Measurements from ENCODE around the gene SEL1L2. TPM values are rescaled to one million over a fixed set of nuclear protein-coding genes. Genes with fewer than 3 reads are reported as not detected.

Gene SEL1L2
- total and polyA plus RNA-seq, 10 donors, result 0.22 TPM; not detected in 9

DNA sequence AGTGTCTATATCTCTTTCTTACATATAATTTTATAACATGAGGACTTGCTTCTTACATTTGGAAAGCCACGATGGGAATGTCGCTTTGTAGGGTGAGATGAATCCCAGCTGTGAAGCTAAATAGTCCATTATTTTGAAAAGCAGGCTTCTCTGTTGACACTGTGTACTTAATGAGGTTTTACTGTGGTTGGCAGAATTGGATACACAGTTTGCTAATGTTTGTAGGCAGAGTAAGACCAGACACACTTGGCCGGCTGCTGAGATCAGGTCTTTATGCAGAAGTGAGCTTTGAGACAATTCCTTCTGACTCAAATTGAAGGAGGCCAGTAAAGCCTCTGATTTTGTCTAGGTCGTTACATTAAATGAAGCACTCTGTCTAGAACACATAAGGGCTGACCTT, 112.6 kb downstream of the SEL1L2 start:
- Histone ChIP-seq H3K27me3 (replicated peaks in 1 of 7) (peaks cover 0 to 7% (median 0%) of the 10 kb centered on the region in 7 donors), H3K36me3 (no peaks in the 10 kb centered on the region), H3K4me3 (no peak overlapping the region), H3K9me3 (no peaks in the 10 kb centered on the region), H3K27ac (no peak overlapping the region), H3K4me1 (no peaks in the 10 kb centered on the region)
- 33 to 57% (median 47%) methylated on average over 4 of the region's 4 CpGs for WGBS, 5 donors
- DNase-seq, result no peak
- TF ChIP-seq, protein P1, sequence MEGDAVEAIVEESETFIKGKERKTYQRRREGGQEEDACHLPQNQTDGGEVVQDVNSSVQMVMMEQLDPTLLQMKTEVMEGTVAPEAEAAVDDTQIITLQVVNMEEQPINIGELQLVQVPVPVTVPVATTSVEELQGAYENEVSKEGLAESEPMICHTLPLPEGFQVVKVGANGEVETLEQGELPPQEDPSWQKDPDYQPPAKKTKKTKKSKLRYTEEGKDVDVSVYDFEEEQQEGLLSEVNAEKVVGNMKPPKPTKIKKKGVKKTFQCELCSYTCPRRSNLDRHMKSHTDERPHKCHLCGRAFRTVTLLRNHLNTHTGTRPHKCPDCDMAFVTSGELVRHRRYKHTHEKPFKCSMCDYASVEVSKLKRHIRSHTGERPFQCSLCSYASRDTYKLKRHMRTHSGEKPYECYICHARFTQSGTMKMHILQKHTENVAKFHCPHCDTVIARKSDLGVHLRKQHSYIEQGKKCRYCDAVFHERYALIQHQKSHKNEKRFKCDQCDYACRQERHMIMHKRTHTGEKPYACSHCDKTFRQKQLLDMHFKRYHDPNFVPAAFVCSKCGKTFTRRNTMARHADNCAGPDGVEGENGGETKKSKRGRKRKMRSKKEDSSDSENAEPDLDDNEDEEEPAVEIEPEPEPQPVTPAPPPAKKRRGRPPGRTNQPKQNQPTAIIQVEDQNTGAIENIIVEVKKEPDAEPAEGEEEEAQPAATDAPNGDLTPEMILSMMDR (IDR thresholded peaks at IDR 0.05 in 8 of 11, conservative IDR thresholded peaks at IDR 0.05 in 3 of 11), result no peak
- no peak for TF ChIP-seq POLR2A (IDR thresholded peaks at IDR 0.05)
- intact Hi-C loops (cut with DNase I; ENCODE audit: low total_unique reads), result no loop called here

DNA sequence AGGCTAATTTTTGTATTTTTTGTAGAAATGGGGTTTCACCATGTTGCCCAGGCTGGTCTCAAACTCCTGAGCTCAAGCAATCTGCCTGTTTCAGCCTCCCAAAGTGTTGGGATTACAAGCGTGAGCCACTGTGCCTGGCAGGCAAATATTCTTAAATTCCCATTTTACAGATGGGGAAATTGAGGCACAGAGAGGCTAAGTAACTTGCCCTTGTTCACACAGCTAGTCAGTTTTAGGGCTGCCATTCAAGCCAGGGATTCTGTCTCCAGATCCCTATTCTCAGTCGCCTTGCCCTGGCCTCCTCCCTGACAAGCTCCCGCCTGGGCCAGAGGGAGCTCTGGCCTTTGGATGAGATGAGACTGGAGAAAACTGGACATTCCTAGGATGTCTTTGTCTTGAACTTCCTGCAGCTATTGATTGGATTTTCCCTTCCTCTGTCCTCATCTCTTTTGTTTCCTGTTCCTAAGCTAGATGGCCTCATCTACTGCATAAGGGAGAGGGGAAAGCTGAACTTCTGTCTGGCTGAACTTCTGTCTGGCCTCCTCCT, 115.1 kb downstream of the SEL1L2 start:
- Histone ChIP-seq H3K4me1 (no peaks in the 10 kb centered on the region), H3K27ac (no peak overlapping the region), H3K9me3 (no peaks in the 10 kb centered on the region), H3K27me3 (replicated peaks in 1 of 7) (peaks cover 0 to 7% (median 0%) of the 10 kb centered on the region in 7 donors), H3K4me3 (no peak overlapping the region), H3K36me3 (no peaks in the 10 kb centered on the region)
- 74 to 88% (median 83%) methylated on average over 3 of the region's 3 CpGs for WGBS, 5 donors
- intact Hi-C loops (cut with DNase I; ENCODE audit: low total_unique reads), result no loop called here
- TF ChIP-seq POLR2AphosphoS5 (IDR thresholded peaks at IDR 0.05), result no peak
- TF ChIP-seq POLR2A (IDR thresholded peaks at IDR 0.05), result no peak
- TF ChIP-seq, protein P1 (IDR thresholded peaks at IDR 0.05 in 8 of 11, conservative IDR thresholded peaks at IDR 0.05 in 3 of 11), result no peak
- no peak for DNase-seq

DNA sequence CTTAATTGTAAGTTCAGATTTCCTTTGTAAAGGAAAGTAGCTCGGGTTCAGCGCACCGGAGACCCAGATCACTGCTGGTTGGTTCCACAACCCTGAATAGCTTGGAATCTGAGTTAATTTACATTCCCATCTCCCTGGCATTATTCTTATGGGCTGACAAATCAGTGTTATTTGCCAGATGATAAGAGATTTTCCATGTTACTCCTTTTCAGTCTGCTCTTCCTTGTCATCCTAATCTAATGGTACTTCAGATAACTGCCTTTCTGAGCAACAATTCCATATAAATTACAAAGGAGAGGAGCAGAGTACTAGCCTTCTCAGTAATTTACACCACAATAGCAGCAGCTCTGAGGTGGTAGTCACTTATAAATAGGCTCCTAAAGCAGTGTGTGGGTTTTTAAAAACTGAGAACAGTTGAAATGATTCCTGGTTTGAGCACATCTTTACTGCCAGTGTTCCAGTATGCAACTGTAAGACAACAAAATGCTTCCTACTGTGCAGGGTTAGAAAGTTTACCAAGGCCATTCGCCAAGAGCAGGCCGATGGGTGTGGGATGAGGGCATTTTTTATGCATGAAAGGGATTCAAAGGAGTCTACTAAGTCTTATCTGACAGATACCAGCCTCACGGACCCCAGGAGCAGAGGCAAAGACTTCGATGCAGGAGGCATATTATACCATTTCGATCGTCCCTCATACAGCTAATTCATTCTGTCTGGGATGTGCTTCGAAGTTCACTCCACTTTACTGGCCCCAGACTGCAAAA, 115.8 kb downstream of the SEL1L2 start:
- no peak for DNase-seq
- H3K27ac ChIP-seq, result no peak overlapping the region
- WGBS, 5 donors, result 66 to 74% (median 71%) methylated on average over 10 of the region's 10 CpGs
- TF ChIP-seq POLR2AphosphoS5 (IDR thresholded peaks at IDR 0.05), result no peak
- TF ChIP-seq POLR2A (IDR thresholded peaks at IDR 0.05), result no peak
- TF ChIP-seq, protein P1 (IDR thresholded peaks at IDR 0.05 in 8 of 11, conservative IDR thresholded peaks at IDR 0.05 in 3 of 11), result no peak
- H3K9me3 ChIP-seq, result no peaks in the 10 kb centered on the region
- no peaks in the 10 kb centered on the region for H3K36me3 ChIP-seq
- H3K4me1 ChIP-seq, result no peaks in the 10 kb centered on the region
- peaks cover 0 to 7% (median 0%) of the 10 kb centered on the region in 7 donors for H3K27me3 ChIP-seq (replicated peaks in 1 of 7)
- H3K4me3 ChIP-seq, result no peak overlapping the region
- intact Hi-C loops (cut with DNase I; ENCODE audit: low total_unique reads), result no loop called here

DNA sequence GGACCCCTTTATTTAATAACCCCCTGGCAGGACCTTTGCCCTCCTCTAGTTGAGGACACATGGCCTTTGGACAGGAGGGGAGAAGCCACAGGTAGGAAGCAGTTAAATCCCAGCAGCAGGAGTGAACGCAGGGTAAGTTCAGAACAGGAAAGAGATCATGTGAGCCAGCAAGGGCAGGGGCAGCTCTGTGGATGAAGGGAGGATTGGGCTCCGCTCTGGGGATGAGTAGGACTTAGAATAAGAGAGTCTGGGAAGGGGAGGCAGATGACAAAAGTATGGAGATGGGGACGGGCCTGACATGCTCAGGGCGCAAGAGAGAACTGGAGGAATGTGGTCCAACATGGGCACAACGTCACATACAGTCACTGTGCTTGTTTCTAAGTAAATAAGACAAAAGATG, 116.6 kb downstream of the SEL1L2 start:
- intact Hi-C loops (cut with DNase I; ENCODE audit: low total_unique reads), result no loop called here
- H3K27ac ChIP-seq, result no peak overlapping the region
- WGBS, 5 donors, result 60 to 65% (median 61%) methylated on average over 5 of the region's 5 CpGs
- no peaks in the 10 kb centered on the region for H3K9me3 ChIP-seq
- H3K36me3 ChIP-seq, result no peaks in the 10 kb centered on the region
- TF ChIP-seq, protein P1 (IDR thresholded peaks at IDR 0.05 in 8 of 11, conservative IDR thresholded peaks at IDR 0.05 in 3 of 11), result no peak
- TF ChIP-seq POLR2A (IDR thresholded peaks at IDR 0.05), result no peak
- no peak for TF ChIP-seq POLR2AphosphoS5 (IDR thresholded peaks at IDR 0.05)
- H3K4me1 ChIP-seq, result peaks cover 0 to 2% (median 0%) of the 10 kb centered on the region in 6 donors
- no peak overlapping the region for H3K4me3 ChIP-seq
- no peak for DNase-seq
- peaks cover 0 to 7% (median 0%) of the 10 kb centered on the region in 7 donors for H3K27me3 ChIP-seq (replicated peaks in 1 of 7)

Measured in spleen (tissue), 11 donors.